ENCODE measurements around the gene WRAP73. TPM values are rescaled to one million over a fixed set of nuclear protein-coding genes. Genes with fewer than 3 reads are reported as not detected.

Gene WRAP73
- total RNA-seq, 1 donor from 2014 or later: 12.5 TPM

DNA sequence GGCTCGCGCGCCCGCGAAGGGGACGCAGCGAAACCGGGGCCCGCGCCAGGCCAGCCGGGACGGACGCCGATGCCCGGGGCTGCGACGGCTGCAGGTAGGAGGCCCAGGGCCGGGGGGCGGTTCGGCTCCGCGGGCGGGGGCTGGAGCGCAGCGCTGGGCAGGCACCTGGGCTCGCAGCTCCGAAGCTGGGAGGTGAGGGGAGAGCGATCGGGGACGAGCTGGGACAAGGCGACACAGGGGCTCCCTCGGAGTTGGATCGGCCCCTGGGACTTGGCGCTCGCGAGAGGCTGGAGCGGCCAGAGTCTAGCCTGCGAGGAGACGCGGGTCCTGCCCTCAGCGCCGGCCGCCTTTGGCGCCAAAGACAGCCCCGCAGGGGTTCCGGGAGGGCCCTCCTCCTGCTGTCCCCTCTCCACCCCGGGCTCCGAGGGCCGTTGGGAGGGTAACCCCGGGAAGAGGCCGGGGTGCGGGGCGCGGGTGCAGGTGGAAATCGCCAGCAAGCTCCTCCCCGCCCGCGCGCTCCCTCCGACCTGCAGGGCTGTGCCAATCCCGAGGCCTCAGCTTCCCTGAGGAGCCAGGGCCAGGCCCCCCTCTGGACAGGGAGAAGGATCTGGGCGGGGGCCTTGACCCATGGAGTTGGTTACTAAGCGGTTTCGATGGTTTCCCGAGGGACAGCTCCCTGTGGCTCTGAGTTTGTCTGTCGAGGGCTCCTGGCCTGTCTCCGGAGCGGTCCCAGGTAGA, 2.8 kb upstream of the WRAP73 start:
- intact Hi-C loops (cut with micrococcal nuclease): no loop called here

DNA sequence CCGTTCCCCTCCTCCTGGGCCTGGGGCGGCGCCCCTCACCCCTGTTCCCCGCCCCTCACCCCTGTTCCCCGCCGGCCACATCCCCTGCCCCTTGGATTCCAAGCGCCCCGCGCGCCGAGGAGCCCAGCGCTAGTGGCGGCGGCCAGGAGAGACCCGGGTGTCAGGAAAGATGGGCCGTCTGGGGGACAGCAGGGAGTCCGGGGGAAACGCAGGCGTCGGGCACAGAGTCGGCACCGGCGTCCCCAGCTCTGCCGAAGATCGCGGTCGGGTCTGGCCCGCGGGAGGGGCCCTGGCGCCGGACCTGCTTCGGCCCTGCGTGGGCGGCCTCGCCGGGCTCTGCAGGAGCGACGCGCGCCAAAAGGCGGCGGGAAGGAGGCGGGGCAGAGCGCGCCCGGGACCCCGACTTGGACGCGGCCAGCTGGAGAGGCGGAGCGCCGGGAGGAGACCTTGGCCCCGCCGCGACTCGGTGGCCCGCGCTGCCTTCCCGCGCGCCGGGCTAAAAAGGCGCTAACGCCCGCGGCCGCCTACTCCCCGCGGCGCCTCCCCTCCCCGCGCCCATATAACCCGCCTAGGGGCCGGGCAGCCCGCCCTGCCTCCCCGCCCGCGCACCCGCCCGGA, 2.1 kb upstream of the WRAP73 start, which contains the start of gene TP73:
TP73 (plus strand) TSS at position 587 of the 618 bp plus-strand sequence. CDS start 29,850 bp downstream, outside the sequence.
- ATAC-seq: no peak
- no peak for DNase-seq
- intact Hi-C loops (cut with micrococcal nuclease): no loop called here

More for the DNA sequence above, 2.8 kb upstream of the WRAP73 start:
- ATAC-seq: no peak
- DNase-seq: no peak

DNA sequence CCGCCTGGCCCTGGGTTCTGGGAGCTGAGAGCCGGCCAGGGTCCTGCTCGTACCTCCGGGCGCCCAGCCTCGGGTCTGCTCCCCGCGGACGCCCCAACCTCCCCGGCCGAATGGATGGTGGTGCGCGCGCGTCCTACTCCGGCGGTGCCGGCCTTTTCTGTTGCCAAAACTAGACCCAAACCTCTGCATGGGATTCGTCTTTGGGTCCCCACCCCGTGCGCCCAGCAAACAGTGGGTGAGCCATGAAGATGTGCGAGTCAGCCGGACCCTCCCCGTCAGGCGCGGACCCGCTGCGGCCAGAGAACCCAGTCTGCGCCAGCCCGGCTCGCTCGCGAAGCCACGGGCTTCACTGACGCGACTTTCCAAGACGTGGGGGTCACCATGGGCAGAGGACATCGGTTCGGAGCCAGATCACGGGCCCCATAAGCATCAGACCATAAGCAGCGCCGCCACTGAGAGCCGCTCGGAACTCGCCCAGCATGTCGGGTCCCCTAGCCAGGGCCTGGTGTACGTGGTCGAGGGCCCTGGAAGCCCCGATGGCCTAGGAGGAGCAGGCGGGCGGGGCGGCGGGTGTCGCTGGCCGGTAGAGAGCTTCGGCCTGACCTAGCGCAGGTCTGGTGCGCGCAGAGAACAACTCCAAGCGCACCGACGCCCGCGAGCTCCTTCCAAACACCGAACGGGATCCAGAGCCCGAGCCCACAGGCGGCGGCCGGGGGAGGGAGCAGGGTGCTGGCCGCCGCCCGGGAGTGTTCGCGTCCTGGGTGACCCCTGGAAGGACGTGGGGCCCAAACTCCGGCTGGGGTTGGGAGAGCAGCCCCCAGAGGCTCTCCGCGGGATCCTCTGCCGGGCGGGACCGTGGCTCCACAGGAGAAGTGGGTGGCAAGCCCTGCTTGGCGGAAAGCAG, 1.4 kb upstream of the WRAP73 start:
- DNase-seq (no peak), ATAC-seq (no peak)
- intact Hi-C loops (cut with micrococcal nuclease): no loop called here

DNA sequence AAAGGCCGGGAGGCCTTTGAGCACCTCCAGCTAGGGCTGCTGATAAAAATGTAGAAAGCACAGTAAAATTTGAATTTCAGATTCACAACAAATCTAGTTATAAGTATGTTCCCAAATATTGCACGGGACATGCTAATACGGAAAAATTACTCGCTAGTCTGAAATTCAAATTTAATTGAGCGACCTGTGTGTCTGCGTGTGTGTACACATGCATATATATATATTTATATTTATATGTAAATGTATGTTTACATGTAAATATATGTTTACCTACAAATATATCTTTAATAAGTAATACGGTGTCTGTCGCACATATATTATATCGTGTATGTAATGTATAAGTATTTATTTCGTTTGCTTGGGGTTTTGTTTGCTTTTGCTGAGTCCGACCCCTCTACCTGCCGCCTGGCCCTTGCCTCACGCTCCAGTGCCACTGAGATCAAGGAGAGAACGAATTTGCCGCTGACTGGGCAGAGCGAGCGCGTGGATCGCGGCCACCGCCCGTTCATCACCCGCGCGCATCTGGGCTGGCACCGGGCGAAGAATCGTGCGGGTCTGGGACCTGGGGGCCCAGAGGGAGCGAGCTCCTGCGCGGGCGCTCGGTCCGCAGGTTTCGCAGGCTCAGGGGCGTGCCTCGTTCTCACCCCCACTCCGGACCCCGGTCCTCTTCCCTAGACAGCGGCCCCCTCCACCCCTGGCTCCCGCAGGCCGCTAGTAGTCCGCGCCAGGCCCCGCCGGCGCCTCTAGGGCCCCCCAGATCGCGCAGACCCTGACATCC, 534 bp upstream of the WRAP73 start:
- no peak for ATAC-seq
- intact Hi-C loops (cut with micrococcal nuclease): no loop called here
- no peak for DNase-seq

DNA sequence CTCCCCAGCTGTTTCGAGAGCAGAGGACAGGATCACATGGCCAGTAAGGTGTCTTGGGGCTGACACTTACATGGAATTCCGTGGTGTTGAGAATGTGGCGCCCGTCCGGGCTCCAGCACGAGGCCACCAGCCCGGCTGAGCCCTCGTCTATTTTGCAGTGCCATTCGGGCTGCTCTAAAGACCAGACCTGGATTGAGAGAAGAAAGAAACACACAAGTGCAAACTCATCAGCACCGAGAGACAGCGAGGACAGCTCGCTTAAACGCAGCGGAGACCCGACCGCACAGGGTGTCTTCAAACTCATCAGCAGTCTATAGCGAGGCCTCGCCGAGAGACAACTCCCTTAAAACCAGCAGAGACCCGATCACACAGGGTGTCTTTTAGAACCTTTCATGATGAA, 3.3 kb downstream of the WRAP73 start:
- DNase-seq (no peak), ATAC-seq (no peak)
- intact Hi-C loops (cut with micrococcal nuclease): no loop called here

DNA sequence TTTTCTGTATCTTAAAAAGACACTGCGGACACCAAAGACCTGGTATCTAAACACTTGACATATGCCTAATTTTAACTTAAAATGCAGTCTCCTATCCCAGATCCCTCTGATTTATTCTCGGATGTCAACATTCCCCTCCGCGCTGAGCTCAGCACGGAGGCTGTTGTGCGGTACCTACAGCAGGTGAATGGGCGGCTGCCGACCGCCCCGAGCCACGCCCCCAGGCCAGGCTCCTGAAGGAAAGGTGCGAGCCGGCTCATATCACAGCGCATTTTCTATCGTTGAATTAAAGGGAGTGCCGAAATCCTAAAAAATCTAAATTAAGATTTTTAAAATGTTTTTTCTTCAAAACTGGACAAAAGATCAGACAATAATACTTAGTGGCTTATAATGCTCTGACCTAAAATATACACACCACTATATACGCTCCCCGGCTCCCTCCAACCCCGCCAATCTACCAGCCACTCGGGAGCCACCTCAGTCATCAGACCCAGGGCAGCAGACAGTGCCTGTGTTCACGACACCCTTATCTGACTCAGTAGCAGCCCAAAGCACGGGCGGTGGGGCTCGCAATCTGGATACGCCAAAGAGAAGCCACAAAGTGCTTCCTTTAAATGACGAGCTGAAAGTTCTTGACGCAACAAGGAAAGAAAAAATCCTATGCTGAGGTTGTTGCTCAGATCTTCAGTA, 4.1 kb downstream of the WRAP73 start:
- intact Hi-C loops (cut with micrococcal nuclease): no loop called here
- DNase-seq (no peak), ATAC-seq (no peak)

DNA sequence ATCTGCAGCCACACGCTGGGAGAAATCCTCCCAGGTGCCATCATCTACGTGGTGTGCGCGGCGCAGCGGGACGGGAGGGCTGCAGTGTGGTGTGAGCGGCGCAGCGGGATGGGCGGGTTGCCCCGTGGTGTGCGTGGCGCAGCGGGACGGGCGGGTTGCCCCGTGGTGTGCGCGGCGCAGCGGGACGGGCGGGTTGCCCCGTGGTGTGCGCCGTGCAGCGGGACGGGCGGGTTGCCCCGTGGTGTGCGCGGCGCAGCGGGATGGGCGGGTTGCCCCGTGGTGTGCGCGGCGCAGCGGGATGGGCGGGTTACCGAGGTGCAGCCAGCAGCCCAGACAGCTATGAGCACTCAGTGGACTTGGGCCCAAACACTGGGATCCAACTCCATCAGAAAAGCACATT, 4.7 kb downstream of the WRAP73 start:
- intact Hi-C loops (cut with micrococcal nuclease): no loop called here
- ATAC-seq (no peak), DNase-seq (no peak)

DNA sequence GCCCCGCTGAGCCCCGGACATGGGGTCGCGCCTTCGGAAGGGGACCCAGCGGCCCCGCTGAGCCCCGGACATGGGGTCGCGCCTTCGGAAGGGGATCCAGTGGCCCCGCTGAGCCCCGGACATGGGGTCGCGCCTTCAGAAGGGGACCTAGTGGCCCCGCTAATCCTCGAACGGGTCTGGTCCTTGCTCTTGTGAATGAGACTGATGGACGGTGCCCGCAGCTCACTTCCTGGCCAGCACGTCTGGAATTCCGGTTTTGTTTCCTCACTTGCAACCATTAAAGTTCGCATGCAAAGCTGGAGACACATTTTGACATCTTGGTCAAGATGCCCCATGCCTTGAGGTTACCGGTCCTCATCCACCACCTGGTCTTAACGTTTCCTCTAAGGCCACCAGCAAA, 5.6 kb downstream of the WRAP73 start:
- intact Hi-C loops (cut with micrococcal nuclease): no loop called here
- DNase-seq (no peak), ATAC-seq (no peak)

DNA sequence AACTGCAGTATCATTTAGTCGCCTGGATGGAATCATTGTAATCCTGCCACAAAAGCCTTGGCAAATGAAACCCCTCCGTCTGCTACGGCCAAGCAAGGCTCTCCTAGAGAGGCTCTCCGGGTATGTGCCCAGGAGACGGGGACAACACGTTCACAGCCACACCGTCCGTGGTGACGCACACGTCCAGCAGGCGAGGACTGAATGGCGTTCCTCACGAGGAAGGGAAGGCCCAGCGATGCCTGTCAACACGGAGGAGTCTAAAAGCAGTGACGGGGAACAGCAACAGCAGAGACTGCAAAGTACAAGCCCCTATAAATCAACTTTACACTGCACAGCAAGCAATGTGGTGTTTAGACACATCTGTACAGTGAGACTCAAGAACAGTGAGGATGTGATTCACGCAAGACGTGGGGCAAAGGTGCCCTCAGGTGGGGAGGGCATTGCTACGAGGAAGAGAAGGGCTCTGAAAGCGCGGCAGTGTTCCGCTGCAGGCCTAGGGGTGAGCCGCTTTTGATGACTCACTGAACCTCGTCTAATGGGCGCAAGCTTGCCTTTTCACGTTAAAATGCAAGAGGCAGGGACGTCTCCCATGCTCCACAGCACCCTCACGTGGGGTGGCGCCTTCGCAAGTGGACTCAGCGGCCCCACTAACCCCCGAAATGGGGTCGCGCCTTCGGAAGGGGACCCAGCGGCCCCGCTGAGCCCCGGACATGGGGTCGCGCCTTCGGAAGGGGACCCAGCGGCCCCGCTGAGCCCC, 6.8 kb downstream of the WRAP73 start:
- DNase-seq (no peak), ATAC-seq (no peak)
- intact Hi-C loops (cut with micrococcal nuclease): no loop called here

DNA sequence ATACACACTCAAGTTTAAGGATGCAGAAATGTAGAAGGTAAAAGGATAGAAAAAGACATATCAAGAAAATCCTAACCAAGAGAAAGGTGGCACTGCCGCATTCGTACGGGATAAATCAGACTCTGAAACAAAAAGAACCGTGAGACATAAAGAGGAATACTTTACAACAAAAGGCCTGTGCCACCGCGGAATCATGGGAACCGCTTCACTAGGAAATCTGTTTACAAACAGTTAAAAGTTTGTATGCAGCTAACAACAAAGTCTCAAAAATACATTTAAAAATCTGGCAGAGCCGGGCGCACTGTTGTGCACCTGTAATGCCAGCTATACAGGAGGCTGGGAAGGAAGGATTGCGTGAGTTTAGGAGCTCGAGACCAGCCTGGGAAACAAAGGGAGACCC, 8.1 kb downstream of the WRAP73 start:
- no peak for DNase-seq
- no peak for ATAC-seq
- intact Hi-C loops (cut with micrococcal nuclease): no loop called here

DNA sequence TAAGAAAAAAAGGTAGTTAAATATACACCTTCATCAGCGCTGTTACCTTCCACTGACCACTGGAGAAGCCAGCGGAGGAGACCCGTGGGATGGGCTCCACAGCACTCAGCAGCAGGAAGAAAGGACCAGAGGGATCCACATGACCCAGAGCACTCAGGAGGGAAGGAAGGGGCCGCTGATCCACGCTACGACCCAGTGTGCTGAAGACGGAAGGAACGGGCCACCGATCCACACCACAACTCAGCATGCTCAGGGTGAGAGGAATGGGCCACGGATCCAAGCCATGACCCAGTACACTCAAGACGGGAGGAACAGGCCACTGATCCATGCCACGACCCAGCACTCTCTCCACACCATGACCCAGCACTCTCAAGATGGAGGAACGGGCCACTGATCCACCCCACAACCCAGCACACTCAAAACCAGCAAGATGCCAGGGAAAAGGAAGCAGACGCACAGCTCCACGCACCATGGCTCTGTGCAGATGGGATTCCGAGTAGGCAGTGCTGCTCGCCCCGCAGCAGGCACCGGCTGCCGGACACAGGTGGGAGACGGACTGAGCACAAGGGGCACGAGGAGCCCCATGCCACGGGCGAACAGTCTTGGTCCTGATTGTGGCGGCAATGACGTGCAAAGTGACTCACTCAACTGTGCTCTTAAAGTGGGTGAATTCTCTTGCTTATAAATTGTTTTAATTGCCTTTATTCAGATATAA, 8.7 kb downstream of the WRAP73 start:
- intact Hi-C loops (cut with micrococcal nuclease): no loop called here
- no peak for DNase-seq
- ATAC-seq: no peak

DNA sequence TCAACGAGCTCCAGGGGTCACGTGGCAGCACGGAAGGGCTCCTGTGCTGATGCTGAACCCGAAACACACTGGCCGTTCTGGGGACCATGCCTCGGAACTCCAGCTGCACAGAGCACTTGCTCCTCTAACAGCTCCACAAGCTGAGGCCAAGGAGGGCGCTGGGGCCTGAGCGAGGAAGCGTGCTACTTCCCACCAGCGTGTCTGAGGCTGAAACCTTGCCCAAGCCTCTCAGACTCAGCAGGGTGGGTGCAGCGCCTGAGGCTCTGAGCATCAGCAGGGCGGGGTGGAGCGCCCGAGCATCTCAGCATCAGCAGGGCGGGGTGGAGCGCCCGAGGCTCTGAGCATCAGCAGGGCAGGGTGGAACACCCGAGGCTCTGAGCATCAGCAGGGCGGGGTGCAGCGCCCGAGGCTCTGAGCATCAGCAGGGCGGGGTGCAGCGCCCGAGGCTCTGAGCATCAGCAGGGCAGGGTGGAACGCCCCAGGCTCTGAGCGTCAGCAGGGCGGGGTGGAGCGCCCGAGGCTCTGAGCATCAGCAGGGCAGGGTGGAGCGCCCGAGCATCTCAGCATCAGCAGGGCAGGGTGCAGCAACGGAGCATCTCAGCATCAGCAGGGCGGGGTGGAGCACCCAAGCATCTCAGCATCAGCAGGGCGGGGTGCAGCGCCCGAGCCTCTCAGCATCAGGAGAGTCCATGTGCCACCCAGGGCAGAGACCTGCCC, 9.6 kb downstream of the WRAP73 start:
- ATAC-seq (no peak), DNase-seq (no peak)
- intact Hi-C loops (cut with micrococcal nuclease): no loop called here

DNA sequence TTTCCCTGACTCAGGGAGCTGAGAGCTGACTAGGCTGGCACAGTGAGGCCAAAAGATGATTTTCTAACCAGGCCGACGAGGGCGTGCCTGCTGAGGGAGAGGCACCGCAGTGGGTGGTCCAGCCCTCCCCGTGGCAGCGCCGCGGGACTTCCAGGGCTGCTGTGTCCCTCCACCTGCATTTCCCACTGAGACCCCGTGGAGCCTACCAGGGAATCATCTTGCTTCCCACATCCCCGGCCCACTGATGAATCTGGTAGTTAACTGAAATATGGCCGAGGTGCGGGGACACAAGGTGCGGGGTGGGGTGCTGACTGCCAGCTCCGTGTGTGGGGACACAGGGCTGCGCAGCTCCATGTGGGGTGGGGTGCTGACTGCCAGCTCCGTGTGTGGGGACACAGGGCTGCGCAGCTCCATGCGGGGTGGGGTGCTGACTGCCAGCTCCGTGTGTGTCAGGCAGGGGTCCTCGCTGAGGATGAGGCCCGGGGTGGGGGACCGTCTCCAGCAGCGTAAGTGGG, 10.4 kb downstream of the WRAP73 start:
- no peak for ATAC-seq
- no peak for DNase-seq
- intact Hi-C loops (cut with micrococcal nuclease): no loop called here

DNA sequence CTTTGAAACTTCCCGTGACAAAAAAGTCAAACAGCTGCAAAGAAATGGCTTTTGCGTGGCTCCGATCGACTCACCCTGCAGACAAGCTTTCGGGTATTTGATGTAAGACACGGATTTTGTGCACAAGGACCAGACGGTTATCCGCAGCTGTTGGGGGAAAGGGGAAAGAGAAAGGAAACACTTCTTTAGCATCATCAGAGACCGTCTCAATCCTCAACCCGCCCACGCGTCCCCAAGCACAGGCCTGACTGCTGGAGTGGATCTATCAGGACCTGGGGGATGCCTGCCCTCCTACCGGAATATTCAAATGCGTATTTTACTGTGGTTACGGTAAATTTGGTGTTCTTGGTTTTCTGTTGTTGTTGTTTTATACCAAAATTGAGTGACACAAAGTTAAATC, 11.2 kb downstream of the WRAP73 start:
- intact Hi-C loops (cut with micrococcal nuclease): no loop called here
- ATAC-seq: no peak
- DNase-seq: no peak

DNA sequence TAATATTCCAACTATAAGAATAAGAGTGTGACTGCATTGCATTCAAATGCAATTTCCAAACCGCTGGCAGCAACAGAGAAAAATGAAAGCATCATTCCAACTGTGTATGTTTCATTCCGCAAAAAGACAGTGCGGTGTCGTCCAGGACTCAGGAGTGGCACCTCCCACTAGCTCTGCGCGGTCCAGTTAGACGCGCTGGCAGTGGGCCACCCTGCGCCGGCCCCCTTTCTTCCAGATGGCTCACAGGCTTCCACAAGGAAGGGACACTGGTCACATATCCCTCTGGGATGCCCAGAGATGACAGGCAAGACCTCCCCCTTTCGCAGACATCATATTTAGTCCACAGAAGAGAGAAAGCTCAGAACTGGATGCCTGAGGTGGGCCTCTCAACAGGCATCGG, 11.9 kb downstream of the WRAP73 start:
- DNase-seq: no peak
- ATAC-seq: no peak
- intact Hi-C loops (cut with micrococcal nuclease): no loop called here

DNA sequence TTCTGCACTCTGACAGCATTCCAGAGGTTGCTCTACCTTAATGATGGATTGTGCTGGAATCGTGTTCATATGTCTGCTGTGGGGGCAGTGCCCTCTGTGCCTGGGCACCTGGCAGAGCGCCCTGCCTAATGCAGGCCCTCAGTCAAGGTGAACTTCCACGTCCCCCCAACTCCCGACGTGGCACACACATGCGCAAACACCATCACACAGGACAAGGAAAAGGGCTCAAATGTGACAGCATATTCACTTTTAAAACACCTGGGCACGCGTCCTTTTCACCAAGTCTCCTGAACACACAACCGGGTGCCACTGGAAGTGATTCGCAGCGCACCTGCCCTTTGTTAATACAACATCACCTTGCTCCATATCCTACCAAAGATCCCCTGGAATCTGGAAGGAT, 13.4 kb downstream of the WRAP73 start:
- intact Hi-C loops (cut with micrococcal nuclease): no loop called here
- DNase-seq (peak; percentile 19), ATAC-seq (no peak)

DNA sequence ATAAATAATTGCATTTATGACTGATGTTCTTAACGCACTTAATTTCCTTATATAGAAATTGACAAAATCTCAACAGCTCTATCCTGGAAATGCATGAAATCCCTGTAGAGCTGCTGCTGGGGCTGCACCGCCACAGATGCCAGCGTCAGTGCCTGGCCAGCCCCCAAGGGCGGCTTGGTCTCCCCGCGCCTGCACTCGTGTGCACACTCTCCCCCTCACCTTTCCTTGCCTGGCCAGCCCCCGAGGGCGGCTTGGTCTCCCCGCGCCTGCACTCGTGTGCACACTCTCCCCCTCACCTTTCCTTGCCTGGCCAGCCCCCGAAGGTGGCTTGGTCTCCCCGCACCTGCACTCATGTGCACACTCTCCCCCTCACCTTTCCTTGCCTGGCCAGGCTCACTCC, 13.8 kb downstream of the WRAP73 start:
- no peak for DNase-seq
- intact Hi-C loops (cut with micrococcal nuclease): no loop called here
- no peak for ATAC-seq
